Measurements from ENCODE around the gene KLF12.

The KLF12 gene

DNA sequence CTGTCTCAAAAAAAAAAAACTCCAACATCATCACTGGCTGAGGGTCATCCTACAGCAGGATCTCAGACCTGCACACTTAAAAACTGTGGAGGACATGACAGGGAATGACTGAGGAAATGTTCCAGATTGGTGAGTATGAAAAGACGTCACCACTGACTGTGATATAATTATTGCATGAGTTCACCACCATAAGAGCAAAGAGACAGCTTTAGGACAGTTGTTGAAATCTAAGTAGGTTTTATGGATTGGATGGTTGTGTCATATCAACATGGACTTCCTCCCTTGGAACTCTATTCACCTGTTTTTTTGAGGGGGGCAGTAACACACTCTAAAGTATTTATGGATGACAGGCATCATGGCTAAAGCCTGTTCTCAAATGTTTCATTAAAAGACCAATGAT lies 31.5 kb downstream of the KLF12 start:
- DNase-seq, result no peak

DNA sequence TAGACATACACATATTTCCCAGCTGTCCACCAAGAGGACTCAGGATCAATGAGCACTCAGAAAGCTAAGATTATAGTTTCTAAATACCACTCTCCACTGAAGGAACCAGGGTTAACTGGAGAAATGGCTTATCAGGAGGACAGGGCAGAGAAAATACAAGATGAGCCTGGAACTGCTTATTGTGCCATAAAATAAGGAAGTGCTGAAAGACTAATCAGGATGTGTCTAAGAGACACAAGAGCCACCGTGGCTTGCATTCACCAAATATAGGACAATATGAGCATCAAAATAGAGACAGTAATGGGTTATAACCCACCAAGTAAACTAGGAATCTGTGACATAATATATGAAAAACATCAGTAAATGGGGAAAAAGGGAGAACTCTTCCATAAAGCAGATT lies 32.8 kb downstream of the KLF12 start:
- DNase-seq, result peak in 2 of 4 experiments; percentile 1 to 12

DNA sequence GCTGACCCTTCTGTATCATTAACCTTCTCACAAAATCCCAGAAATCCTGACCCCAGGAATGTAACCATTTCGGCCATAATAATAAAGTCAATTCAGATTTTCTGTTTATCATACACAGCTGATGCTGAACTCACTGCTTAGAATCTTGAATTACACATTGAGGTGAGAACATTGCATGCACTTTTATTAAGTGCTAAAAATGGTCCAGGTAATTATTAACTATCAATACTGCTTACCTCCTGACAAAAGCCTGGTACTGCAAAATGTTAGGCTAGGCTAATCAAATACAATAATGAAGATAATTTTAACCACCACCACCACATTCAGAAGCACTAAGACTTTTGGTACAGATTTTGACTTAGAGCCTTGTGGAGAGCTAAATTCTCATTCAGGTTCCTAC lies 36.1 kb downstream of the KLF12 start:
- no peak for DNase-seq

DNA sequence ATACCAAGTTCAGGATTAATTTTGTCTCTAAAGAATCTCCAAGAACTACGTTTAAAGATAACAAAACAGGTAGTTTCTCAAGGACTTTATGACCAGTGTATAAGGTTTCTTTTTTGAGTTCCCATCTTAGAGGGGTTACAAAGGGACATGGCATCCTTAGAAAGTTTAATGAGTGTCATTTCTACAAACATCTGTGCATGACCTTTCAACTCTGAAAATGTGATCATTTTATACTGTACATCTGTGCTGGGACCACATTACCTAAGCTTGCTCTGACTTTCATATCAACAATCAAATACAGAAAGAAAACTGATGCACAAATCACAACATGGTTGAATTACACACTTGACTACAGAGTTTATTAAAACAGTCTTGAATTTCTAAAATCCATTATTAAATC lies 37.1 kb downstream of the KLF12 start:
- DNase-seq, result no peak

DNA sequence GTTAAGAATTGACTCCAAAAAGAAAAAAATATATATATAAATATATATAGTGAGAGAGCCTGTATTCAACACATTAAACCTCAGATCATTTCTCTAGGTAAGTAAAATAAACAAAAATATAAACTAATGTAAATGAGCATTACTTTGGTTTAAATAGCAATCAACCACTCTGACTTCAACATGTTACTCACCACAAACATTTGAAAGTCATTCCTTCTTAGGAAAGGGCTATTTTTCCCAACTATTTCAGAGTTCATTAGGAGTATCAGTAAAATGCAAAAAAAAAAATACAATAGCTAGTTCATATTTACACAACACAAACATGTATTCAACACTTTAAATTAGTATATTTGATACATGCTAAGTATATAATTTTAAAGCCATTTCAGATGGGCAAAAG lies 40.5 kb downstream of the KLF12 start:
- DNase-seq, result no peak

DNA sequence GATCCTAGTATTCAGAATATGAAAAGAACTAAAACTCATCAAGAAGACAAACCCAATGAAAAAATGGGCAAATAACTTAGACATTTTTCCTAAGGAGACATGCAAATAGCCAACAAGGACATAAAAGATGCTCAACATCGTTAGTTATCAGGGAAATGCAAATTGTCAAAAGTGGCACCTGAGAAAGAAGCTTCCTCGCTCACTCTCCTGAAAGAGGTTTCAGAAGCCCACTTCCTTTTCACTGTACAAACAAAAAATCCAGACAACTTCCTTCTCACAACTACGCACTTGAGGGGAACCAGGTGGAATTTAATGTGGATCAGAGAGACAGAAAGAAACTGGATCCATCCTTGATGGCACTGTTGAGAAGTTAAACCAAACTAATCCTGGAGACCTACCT lies 41.5 kb downstream of the KLF12 start:
- no peak for DNase-seq

DNA sequence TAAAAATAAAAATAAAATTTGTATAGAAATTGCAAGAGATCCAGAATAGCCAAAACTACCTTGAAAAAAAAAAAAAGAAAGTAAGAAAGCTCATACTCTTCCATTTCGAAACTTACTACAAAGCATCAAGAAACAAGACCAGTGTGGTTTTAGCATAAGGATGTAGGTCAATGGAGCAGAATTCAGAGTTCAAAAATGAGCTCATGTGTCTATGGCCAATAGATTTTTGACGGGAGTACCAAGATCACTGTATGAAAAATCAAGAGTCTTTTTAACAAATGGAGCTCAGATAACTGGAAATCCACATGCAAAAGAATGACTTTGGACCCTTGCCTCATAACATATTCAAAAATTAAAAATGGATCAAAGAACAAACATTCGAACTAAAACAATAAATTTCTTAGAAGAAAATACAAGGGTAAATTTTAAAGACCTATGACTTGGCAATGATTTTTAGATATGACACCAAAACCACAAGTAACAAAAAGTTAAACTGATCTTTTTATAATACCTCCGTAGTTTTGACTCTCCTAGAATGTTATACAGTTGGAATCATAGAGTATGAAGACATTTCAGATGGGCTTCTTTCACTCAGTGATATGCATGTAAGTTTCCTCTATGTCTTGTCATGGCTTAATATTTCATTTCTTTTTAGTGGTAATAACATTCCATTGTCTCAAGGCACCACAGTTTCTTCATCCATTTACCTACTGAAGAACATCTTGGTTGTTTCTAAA lies 43.2 kb downstream of the KLF12 start:
- DNase-seq, result no peak

DNA sequence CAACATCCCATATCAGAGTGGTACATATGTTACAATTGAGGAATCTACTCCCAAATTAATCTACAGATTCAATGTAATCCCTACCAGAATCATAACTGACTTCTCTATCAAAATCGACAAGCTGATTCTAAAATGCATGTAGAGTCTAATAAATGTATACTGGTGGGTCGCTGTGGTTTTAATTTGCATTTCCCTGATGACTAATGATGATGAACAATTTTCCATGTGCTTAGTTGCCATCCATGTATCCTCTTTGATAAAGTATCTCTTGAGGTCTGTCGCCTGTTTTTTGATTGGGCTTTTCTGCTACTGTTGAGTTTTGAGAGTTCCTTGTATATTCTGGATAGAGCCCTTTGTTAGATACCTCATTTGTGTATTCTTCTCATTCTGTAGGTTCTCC lies 43.8 kb downstream of the KLF12 start:
- no peak for DNase-seq

DNA sequence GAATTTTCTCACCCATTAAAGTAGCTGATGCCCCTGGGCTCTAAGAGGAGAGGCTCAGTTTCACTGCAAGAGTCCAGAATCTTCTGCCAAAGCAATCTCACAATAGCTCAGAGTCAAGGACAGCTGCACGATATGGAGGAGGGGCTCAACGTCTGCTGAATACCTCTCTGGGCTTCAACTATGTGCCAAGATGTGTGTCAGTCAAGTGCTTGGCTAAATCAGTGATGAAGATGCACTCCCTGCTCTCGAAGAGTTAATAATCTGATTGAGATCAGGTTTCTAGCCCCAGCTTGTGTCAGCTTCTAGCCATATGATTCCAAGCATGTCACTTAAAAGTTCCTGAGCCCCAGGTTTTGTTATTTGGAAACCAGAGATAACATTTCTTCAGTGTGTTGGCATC lies 46.8 kb downstream of the KLF12 start:
- no peak for DNase-seq
